MM.1S (cell line): Measurements from ENCODE around the gene MRPL23.

Experiments used
- EZH2 ChIP-seq: fragments of 300-600 bp; sonication (generic); optimal IDR thresholded peaks from 2 replicates; pipeline ENCODE3; 2017; ENCODE audit warnings: low read depth, mild to moderate bottlenecking, antibody characterized with exemption, low read length, mixed read lengths
- TF ChIP-seq, protein P1 (sequence below): fragments of 300-600 bp; sonication (generic); IDR thresholded peaks from 2 replicates; pipeline ENCODE4 v1.5.1; 2016; ENCODE audit warnings: antibody characterized with exemption, low read length, mixed read lengths

DNA sequence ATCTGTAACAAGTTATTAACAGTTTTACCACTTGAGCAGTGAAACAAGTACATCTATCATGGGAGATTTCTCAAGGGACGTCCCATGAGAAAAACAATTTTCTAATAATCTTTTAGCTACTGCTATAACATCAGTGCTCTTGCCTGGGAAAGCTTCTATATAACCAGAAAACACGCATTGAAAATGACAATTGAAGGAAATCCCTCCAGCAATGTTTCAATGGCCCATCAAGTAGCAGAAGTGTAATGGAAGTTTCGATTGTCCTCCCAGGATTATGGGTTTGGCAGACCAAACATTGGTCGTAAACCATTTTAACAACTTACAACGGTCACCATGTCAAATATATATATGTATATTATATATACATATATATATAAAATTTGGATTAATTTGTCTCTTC lies 47.4 kb upstream of the MRPL23 start:
- TF ChIP-seq, protein P1, sequence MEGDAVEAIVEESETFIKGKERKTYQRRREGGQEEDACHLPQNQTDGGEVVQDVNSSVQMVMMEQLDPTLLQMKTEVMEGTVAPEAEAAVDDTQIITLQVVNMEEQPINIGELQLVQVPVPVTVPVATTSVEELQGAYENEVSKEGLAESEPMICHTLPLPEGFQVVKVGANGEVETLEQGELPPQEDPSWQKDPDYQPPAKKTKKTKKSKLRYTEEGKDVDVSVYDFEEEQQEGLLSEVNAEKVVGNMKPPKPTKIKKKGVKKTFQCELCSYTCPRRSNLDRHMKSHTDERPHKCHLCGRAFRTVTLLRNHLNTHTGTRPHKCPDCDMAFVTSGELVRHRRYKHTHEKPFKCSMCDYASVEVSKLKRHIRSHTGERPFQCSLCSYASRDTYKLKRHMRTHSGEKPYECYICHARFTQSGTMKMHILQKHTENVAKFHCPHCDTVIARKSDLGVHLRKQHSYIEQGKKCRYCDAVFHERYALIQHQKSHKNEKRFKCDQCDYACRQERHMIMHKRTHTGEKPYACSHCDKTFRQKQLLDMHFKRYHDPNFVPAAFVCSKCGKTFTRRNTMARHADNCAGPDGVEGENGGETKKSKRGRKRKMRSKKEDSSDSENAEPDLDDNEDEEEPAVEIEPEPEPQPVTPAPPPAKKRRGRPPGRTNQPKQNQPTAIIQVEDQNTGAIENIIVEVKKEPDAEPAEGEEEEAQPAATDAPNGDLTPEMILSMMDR: no peak
- TF ChIP-seq EZH2: no peak
